GM19023 (cell line): Measurements from ENCODE around the gene RUFY4.
A peak's percentile ranks its signal among the peaks of the same experiment; 100 is the strongest.

ENCODE experiments used
- ATAC-seq: cut with Tn5 transposase; IDR thresholded peaks from one replicate; pipeline ENCODE4 v1.9.1; 2021; ENCODE audit warnings: mild to moderate bottlenecking, moderate library complexity; ENCODE audit not compliant: unreplicated experiment

RUFY4 gene

DNA sequence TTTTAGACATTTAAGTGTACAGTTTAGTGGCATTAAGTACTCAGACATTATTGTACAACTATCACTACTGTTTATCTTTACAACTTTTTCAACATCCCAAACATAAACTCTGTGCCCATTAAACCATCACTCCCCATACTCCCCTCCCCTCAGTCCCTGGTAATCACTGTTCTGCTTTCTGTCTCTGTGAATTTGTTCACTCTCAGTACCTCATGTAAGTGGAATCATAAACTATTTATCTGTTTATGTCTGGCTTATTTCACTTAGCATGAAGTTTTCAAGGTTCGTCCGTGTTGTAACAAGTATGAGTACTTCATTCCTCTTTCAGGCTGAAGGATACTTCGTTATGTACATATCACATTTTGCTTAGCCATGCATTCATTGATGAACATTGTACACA lies 9.8 kb upstream of the RUFY4 start:
- no peak for ATAC-seq

DNA sequence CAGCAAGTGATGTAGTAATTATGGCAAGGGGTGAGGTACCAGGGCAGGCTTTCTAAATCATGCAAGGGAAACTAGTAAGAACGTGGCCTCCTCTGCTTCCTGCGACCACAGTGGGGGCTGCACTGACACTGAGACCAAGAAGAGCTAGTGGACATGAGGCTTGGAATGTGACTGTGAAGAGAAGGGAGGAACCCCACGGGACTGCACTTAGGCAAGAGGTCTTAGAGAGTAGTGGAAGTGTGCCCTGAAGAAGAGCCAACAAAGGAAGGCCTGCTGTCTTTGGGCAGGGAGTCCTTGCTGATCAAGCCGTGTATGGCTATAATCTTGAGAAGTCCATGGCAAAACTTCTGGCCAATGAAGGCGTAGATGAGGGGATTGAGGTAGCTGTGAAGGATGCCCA lies 8.9 kb upstream of the RUFY4 start:
- no peak for ATAC-seq

DNA sequence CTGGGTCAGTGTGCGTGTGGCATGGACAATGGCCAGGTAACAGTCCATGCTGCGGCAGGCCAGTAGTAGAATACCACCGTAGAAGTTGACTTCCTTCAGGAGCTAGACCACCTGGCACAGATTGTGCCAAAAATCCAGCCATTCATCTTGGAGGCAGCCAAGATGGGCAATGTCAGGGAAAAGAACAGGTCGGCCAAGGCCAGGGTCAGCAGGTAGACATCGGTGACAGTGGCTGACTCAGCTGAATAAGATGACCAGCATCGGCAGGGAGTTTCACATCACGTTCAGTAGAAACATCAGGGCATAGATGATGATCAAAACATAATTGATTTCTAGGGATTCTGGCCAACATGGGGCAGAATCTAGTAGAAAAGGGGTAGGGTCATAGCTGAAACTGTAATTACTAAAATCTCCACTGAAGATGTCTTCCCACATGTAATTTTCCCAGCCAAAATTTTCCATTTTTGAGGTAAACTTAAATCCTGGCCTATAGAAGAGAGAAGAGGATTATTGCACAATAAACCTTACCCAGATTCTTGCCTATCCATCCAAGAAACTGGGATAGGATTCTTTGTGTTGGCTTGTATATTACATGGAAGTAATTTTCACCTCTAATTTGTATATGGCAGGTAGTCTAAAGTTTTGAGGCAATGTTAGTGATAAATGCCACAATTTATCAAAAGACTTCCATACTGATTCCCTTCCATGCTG lies 7.9 kb upstream of the RUFY4 start:
- ATAC-seq: no peak

DNA sequence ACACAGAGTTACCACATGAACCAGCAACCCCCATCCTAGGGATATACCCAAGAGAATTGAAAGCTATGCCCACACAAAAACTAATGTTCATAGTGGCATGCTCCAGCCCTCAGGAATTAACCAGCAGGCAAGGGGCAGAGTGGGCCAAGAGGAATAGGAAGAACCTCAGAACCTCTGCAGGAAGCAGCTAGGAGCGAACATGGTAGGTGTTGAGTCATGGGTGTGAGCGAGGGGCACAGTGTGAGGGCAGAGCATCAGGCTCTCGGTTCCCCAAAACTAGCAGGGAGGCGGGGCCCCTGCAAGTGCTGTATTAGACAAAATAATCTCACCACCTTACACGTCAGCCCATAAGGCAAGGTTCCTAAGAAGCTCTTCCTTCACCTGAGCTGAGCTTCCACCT lies 5.6 kb upstream of the RUFY4 start:
- ATAC-seq: peak; percentile 66

DNA sequence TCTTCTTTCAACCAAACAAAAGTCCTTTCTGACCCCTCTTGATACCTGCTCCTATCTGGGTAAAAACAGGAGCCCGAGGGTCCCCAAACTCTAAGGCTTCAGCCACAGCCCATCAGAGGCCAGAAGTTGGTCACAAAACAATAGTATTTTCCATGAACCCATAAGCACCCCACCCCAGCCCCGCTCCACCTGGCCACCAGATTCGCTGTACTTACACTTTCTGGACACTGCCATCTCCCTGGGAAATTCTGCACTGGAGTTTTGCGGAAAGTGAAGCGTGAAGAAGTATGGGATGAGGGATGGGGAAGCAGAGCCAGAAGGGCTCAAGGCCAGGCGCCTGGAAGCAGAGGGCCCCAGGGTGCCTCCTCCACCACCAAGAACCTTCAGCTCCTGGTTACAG lies 5.2 kb upstream of the RUFY4 start:
- no peak for ATAC-seq

DNA sequence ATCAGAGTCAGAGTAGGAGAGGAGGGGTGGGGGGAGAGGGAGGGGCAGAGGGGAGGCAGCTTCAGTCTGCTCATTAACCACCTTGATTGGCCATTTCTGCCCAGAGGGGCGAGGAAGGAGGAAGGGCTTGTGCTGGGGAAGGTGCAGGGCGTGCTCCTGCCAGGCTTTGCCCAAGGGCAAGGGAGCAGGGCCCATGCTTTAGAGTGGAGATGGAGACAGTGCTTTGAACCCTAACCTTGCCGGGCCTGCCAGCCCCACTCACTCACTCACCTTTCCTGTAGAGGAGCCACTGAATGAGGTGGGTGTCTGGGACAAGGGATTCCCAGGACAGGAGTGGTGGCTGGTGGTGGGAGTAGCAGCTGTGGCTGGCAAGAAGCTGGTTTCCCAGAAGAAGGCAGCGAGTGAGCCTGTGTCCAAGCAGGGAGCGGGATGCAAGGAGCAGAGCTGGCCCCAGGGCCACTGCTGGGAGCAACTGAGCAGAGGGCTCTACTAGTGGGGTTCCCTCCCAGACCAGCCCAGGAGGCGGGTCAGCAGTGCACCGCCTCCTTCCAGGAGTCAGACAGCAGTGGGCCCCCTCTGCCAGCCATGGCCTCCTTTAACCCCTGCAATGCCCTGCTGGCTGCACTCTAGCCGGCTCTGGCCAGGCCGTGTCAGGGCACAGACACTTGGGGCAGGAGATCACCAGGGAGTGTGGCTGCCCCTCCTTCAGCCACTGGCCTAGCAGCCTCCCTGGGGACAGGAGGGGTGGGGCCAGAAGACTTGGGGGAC lies 3.6 kb upstream of the RUFY4 start:
- ATAC-seq: no peak

DNA sequence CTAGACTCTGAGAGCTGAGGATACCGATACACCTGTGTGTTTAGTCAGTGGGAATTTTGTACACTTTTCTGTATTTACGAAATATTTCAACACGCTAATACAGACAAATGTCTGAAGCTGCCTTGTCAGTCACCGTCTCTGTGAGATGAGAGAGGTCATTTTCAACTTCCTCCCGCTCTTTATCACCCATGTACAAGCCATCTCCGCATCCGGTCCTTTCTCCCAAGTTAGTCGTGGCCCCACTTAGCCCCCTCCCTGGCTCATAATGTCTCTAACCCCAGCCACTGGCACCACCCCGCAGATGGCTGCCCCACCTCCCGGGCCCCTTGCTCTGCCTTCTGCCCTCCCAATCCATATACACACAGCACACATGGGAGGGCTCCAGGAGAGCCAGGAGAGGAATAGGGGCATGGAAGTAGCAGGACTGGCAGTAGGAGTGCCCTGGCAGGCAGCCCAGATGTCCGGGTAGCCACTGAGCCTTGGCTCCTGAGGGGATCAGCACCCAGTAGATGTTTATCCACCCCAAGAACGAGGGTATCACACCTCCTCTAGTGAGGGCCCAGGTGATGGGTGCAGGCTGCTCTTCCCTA lies 2.0 kb upstream of the RUFY4 start:
- no peak for ATAC-seq

DNA sequence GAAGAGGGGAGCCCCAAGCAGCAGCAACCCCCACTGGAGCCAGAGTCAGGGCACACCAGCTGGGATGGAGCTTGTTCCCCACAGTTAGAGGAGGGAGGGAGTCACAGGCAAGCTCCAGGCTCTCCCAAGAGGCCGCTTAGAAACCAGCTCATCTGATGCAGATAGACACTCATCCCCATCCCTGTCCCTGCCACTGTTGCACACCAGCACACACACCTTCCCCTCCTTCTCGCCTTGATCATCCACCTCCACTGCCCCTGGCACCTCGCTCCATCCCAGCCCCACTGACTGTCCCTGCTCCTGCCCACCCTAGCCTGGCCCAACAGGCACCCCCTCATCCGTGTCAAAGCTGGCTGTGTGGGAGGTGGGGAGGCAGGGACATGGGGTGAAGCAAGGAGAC lies 1.5 kb upstream of the RUFY4 start:
- ATAC-seq: no peak

DNA sequence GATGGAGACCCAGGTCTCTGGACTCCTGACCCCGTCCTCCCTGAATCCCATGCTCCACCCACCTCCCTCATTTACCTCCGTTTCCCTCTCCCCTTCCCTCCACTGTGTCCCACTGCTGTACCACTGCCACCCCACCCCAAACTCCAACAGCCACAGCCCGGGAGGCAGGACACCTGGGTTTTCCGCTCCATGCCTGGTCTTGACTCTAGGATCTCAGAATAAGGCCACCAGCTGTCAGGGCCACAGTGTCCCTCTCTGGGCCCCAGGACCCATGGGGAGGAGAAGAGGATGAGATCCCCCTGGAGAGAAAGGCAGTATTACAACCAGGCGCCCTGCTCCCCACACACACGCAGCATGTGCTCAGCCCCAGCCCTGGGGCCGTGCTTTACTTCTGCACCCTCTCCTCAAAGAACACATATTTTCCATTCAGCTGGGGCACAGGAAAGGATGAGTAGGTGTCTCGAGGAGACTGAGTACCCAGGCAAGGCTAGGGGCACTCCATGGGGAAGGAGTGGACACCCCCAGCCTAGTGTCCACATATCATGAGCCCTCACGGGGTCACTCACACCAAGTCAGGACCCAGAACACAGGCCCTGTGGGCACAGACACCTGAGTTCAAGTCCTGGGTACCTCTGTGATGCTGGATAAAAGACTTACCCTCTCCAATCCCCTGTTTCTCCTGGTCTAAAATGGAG lies 700 bp downstream of the RUFY4 start:
- no peak for ATAC-seq

DNA sequence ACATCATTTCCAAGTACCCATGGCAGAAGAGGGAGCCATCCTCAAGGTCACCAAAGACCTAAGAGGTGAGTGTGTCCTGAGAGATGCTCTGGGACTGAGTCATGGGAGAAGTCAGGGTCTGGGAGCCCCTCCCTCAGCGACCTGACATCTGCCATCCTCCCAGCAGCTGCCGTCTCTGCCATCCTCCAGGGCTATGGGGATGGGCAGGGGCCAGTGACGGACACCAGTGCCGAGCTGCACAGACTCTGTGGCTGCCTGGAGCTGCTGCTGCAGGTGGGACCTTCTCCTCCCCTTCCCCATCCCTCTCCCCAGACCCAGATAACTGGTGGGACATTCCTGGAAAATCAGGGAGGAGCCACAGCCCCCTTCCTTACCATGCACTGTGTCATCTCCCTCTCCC lies 1.5 kb downstream of the RUFY4 start:
- ATAC-seq: no peak

DNA sequence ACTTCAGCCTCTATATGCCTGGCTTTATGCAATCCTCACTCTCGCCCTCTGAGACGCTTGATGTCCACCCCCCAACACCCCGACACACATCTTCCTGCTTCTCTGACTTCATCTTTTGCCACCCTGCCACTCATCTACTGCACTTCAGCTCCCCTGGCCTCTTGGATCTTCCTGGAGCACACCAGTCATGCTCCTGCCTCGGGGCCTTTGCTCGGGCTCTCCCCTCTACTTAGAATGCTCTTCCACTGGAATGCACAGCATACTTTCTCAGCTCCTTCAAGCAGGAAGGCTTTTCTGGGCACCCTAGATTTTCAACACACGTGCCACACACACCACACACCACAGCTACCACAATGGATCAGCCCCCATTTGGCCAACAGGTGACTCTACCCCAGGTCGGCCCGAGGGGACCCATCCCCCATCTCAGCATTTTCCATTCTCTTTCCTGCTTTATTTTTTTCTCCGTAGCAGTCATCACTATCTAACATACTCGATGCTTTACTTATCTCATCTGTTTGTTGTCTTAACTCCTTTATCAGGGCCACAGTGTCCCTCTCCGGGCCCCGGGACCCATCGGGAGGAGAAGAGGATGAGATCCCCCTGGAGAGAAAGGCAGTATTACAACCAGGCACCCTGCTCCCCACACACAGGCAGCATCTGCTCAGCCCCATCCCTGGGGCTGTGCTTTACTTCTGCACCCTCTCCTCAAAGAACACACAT lies 2.3 kb downstream of the RUFY4 start:
- ATAC-seq: no peak

DNA sequence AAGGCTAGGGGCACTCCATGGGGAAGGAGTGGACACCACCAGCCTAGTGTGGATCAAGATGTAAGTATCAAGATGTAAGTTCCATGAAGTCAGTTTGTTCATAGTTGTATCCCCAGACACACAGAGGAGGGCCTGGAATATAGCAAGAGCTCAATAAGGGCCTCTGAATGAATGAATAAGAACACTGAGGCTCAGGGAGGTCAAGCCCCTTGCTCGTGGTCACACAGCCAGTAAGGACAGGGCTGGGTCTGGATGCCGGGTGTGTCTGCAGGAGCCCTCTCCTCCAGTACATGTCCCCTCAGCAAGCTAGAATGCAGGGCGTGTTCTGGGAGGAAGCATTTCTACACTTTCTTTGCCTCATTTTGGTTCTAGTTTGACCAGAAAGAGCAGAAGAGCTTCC lies 2.9 kb downstream of the RUFY4 start:
- ATAC-seq: no peak

DNA sequence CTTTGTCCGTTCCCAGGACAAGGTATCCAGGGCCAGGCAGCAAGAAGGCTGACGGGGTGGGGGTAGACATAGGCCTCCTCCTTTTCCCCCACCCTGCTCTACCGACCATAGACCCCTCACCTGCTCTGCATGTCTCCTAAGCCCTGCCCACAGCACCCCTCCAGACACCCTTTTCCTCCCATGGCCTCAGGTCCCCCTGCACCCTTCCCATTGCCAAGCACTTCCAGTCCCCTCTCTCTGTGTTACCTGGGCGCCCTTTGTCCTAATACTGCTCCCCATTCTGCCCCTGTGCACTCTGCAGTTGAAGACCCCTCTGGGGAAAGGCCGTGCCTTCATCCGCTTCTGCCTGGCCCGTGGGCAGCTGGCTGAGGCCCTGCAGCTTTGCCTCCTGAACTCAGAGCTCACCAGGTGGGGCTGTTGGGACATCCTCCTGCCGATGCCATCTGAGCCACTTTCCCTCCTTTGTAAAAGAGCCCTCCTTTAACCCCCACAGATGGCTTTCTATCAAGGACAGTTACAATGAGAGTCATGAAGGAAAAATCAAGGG lies 3.5 kb downstream of the RUFY4 start:
- no peak for ATAC-seq

DNA sequence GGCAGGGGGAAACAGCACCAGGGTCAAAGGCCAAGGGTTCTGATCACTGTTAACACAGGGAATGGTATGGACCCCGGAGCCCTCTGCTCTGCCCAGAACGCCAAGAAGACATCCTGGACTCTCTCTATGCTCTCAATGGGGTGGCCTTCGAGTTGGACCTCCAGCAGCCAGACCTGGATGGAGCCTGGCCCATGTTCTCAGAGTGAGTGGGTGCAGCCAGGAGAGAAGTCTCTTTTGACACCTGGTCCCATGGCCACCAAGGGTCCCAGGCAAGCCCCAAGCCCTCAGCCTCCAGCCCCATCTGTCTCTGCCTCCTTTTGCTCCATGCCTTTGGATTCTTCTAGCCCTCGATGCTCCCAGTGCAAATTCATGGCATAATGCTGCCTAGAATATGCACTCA lies 4.1 kb downstream of the RUFY4 start:
- ATAC-seq: no peak

DNA sequence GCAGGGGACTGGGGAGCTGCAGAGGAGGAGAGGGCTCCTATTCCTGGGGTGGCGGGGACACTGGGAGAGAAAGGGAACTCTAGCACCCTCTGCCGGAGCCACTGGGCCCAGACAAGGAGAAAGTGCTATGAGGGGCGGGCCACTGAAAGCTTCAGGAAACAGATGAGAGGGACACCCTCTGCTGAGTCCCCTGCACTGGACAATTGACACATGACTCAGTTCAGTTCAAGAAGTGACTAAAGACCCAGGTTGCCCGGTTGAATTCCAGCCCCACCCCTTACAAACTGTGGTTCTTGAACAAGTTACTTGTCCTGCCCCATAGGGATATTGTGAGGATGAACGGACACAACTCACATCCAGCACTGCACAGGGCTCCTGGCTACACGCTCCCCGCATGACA lies 5.0 kb downstream of the RUFY4 start:
- no peak for ATAC-seq

DNA sequence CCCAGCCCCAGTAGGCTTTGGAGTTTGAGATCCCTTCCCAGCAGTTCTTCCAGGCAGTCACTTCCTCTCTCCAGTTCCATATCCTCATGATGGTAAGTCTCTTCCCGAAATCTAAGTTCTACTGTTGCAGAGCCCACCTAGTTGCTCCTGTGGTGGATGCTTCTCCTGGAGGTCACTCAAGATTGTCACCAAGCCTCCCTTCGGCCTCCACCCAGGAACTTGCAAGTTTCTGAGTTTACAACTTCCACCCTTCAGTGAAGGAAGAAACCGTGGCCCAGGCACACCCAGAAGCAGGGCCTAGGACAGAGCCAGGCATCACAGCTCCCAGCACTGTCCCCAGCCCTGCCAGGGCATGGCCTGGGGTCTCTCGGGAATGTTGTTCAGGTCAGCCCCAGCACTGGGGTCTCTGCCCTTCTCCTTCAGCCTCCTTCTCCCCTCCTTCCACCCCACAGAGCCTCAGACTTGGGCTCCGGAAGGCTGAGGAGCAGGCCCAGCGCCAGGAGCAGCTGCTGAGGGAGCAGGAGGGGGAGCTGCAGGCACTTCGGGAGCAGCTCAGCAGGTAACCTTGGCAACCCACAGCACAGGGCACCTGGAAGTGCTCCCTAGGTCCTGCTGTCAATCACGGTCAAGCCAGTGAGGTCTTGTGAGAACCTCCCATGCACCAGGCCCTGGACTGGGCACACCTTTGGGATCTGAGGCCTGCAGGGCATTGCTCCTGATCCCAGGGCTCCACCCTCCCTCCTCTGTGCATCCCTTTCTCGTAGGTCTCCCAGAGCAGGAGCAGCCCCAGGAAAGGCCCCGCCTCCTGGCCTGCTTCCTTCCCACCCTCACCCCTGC lies 7.1 kb downstream of the RUFY4 start:
- no peak for ATAC-seq

DNA sequence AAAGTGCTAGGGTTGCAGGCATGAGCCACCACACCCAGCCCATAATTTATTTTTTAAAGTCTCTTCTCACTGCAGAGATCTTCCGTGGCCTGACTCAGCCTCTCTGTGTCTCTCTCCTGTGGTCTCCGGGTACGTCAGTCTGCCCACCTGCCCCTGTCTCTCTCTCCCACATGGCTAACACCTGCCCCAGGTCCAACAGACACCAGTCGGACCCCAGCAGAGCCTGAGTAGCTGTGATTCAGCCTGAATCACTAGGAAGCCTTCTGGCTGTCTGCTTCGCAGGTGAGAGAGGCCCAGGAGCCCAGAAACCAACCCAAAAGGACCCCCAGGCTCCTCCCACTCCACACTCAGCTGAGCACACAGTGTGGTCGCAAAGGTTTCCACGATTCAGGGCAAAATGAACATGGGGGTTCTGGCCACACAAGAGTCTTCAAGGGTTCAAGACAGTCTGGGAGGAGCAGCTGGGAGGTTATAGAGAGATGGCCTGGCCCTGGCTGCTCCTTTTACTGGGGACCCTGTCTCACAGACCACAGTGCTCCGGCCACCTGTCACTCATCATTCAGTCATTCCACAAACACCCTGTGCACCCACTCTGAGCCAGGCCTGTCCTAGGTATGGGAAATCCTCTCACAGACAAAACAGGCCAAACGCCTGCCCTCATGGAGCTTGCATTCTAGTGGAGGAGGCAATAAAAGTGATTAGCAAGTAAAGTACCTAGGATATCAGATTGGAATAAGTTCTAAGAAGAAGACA lies 8.6 kb downstream of the RUFY4 start:
- no peak for ATAC-seq

DNA sequence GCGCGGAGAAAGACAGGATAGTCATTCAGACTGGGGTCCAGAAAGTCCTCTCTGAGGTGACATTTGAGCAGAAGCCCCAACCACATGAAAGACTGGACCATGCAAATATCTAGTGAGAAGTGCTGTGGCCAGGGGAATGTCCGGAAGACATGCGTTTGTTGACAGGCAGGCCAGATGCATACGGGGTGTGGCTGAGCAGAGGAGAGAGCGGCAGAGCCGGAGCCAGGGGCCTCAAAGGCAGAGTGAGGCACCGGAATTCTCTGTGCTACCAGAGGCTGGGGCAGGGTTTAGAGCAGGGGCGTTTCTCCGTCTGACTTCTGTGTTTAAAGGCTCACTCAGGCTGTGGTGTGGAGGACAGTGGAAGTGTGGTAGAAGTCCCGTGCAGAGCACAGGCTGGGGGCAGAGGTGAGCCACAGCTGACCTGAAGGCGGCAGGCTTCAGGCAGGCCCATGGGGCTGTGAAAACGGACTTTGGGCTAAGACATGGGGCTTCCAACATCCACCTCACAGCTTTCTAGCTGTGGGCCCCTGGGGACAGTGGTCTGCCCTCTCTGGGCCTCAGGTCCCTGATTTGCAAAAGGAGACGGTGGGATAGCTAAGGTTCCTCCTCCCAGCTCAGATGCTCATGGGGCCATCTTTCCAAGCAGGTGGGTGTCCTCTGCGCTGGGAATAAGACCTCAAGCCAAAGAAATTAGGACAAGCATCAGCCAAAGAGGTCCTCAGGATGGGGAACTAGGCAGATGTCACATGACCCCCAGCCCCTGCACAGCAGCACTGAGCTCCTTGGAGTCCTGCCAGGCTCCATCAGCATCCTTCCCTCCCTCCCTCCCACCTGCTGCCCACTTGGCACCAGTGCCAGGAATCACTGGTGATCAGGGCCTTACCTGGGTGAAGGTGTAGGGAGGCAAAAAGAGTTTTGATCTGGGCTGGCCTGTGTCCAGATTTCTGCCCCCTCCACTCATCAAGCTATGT lies 11.2 kb downstream of the RUFY4 start:
- no peak for ATAC-seq
